H1 (cell line): ENCODE measurements around the gene MARK4.

Source experiments
- EP300 ChIP-seq, 2 experiments: IDR thresholded peaks; 1 replicate in 1 of 2; 2 replicates in 1 of 2; pipeline ENCODE4 v1.6.1; 2011 to 2012; ENCODE audit warnings: low read depth in 2 of 2, low read length in 2 of 2, mild to moderate bottlenecking in 2 of 2, borderline replicate concordance in 1 of 2, inconsistent platforms in 1 of 2, moderate library complexity in 1 of 2
- EZH2 ChIP-seq: fragments of 200-600 bp; sonication (generic); IDR thresholded peaks from 2 replicates; pipeline ENCODE4 v1.7.1; 2012; ENCODE audit warnings: low read depth, mild to moderate bottlenecking, moderate library complexity, low read length, inconsistent platforms; ENCODE audit not compliant: severe bottlenecking
- HDAC2 ChIP-seq, 2 experiments: fragments of 300-600 bp in 1 of 2; sonication (generic) in 1 of 2; IDR thresholded peaks; 2 replicates each; pipeline ENCODE4 v1.6.1; 2011 to 2012; ENCODE audit warnings: low read depth in 2 of 2, low read length in 2 of 2, mild to moderate bottlenecking in 2 of 2, moderate library complexity in 2 of 2, borderline replicate concordance in 1 of 2, inconsistent platforms in 1 of 2
- JUND ChIP-seq: IDR thresholded peaks from 2 replicates; pipeline ENCODE4 v1.6.1; 2011; ENCODE audit warnings: mild to moderate bottlenecking, improper control_type of control experiment, low read length
- POLR2A ChIP-seq, 2 experiments: IDR thresholded peaks; 1 replicate in 1 of 2; 2 replicates in 1 of 2; pipeline ENCODE4 v1.6.1; 2011; ENCODE audit warnings: low read depth in 2 of 2, low read length in 2 of 2, mild to moderate bottlenecking in 2 of 2; ENCODE audit errors: control extremely low read depth in 1 of 2
- SRF ChIP-seq: IDR thresholded peaks from 2 replicates; pipeline ENCODE4 v1.6.1; 2011; ENCODE audit warnings: mild to moderate bottlenecking, low read depth, low read length, moderate library complexity
- SUZ12 ChIP-seq: fragments of 200-600 bp; sonication (generic); IDR thresholded peaks from 2 replicates; pipeline ENCODE4 v1.6.1; 2012; ENCODE audit warnings: mild to moderate bottlenecking, inconsistent platforms, low read length, moderate library complexity, mixed read lengths
- TAF1 ChIP-seq: IDR thresholded peaks from 2 replicates; pipeline ENCODE4 v1.6.1; 2011; ENCODE audit warnings: mild to moderate bottlenecking, low read depth, low read length
- TAF7 ChIP-seq: optimal IDR thresholded peaks from 2 replicates; pipeline ENCODE3; 2011; ENCODE audit warnings: low read depth, mild to moderate bottlenecking, inconsistent platforms, low read length, moderate library complexity, borderline replicate concordance
- YY1 ChIP-seq: IDR thresholded peaks from 2 replicates; pipeline ENCODE4 v1.6.1; 2011; ENCODE audit warnings: low read depth, mild to moderate bottlenecking, low read length
- TF ChIP-seq, protein P1 (sequence below), 3 experiments: IDR thresholded peaks; 1 replicate in 2 of 3; 2 replicates in 1 of 3; pipeline versions ENCODE4 v1.5.1 to v1.6.1; 2011; ENCODE audit warnings: low read length in 3 of 3, mild to moderate bottlenecking in 3 of 3, inconsistent platforms in 2 of 3, low read depth in 1 of 3, moderate library complexity in 1 of 3; ENCODE audit not compliant: insufficient read depth in 1 of 3; ENCODE audit errors: control extremely low read depth in 1 of 3

DNA sequence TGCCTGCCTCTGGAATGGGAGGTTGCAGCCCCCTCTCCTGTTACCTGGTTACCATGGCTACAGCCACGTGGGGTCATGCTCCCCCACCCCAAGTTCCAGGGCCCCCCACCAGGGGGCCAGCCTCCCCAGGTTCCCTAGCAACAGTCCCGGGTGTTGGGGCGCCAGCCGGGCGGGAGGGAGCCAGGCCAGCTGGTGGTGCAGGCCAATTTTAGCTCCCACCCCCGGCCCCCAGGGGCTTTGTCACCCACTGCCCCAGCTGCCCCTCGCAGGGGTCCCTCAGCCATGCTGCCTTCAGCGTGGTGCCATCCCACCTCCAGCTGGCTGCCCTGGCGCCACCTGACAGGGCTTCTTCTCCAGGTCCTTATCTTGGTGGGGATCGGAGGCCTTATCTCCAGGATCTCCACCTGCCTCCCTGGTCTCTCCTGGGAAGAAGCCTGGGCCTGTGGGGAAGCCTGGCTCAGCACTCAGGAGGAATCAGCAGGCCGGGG, 3.0 kb downstream of the MARK4 start:
- no peak for TF ChIP-seq SUZ12
- TF ChIP-seq, protein P1, sequence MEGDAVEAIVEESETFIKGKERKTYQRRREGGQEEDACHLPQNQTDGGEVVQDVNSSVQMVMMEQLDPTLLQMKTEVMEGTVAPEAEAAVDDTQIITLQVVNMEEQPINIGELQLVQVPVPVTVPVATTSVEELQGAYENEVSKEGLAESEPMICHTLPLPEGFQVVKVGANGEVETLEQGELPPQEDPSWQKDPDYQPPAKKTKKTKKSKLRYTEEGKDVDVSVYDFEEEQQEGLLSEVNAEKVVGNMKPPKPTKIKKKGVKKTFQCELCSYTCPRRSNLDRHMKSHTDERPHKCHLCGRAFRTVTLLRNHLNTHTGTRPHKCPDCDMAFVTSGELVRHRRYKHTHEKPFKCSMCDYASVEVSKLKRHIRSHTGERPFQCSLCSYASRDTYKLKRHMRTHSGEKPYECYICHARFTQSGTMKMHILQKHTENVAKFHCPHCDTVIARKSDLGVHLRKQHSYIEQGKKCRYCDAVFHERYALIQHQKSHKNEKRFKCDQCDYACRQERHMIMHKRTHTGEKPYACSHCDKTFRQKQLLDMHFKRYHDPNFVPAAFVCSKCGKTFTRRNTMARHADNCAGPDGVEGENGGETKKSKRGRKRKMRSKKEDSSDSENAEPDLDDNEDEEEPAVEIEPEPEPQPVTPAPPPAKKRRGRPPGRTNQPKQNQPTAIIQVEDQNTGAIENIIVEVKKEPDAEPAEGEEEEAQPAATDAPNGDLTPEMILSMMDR (IDR thresholded peaks at IDR 0.05; ENCODE audit: control extremely low read depth in 1 of 3, insufficient read depth in 1 of 3, low read depth in 1 of 3, low read length in 3 of 3): no peak; a peak in 1 of 4 replicates
- no peak for TF ChIP-seq EZH2
- no peak for TF ChIP-seq YY1
- no peak for TF ChIP-seq POLR2A (IDR thresholded peaks at IDR 0.05; ENCODE audit: control extremely low read depth in 1 of 2, low read depth in 2 of 2, low read length in 2 of 2)
- TF ChIP-seq JUND: no peak
- no peak for TF ChIP-seq HDAC2 (IDR thresholded peaks at IDR 0.05; ENCODE audit: borderline replicate concordance in 1 of 2, low read depth in 2 of 2, low read length in 2 of 2)
- TF ChIP-seq SRF: no peak
- no peak for TF ChIP-seq TAF7
- TF ChIP-seq EP300 (IDR thresholded peaks at IDR 0.05; ENCODE audit: borderline replicate concordance in 1 of 2, low read depth in 2 of 2, low read length in 2 of 2): no peak
- TF ChIP-seq TAF1: no peak
